GM23338 (cell line): ENCODE measurements around the gene DPH6. TPM values are rescaled to one million over a fixed set of nuclear protein-coding genes. Genes with fewer than 3 reads are reported as not detected.

Experiments used
- ATAC-seq: fragments of 200-7000 bp; cut with Tn5 transposase; 3 replicates; pipeline ENCODE4 v1.9.1; 2020
- DNase-seq: peaks from one replicate; pipeline ENCODE4 v3.0.0-alpha.2; 2015; ENCODE audit warnings: low spot score
- H2AFZ ChIP-seq: fragments of 200-600 bp; sonication (generic); 2 replicates; pipeline ENCODE4 v1.8.0; 2016; ENCODE audit warnings: antibody characterized with exemption, mild to moderate bottlenecking, moderate library complexity
- H3F3A ChIP-seq: fragments of 200-600 bp; sonication (generic); replicated peaks from 2 replicates; pipeline ENCODE4 v1.8.0; 2017; ENCODE audit warnings: antibody characterized with exemption, mixed run types, low read depth
- H3K27ac ChIP-seq: fragments of 200-600 bp; sonication (generic); 2 replicates; pipeline ENCODE4 v1.6.1; 2016; ENCODE audit warnings: low read depth
- H3K27me3 ChIP-seq: fragments of 200-600 bp; sonication (generic); 2 replicates; pipeline ENCODE4 v1.8.0; 2016; ENCODE audit warnings: mild to moderate bottlenecking, mixed run types, moderate library complexity; ENCODE audit not compliant: insufficient read depth
- H3K36me3 ChIP-seq: fragments of 200-600 bp; sonication (generic); 2 replicates; pipeline ENCODE4 v1.8.0; 2016; ENCODE audit warnings: mild to moderate bottlenecking; ENCODE audit not compliant: insufficient read depth
- H3K4me1 ChIP-seq: fragments of 200-600 bp; sonication (generic); 2 replicates; pipeline ENCODE4 v1.8.0; 2016; ENCODE audit warnings: mild to moderate bottlenecking, moderate library complexity; ENCODE audit not compliant: insufficient read depth
- H3K4me2 ChIP-seq: fragments of 200-600 bp; sonication (generic); 2 replicates; pipeline ENCODE4 v1.7.1; 2017; ENCODE audit warnings: mixed run types
- H3K4me3 ChIP-seq: fragments of 200-600 bp; sonication (generic); 2 replicates; pipeline ENCODE4 v1.6.1; 2016; ENCODE audit warnings: mixed run types
- H3K79me2 ChIP-seq: fragments of 200-600 bp; sonication (generic); replicated peaks from 2 replicates; pipeline ENCODE4 v1.8.0; 2017; ENCODE audit warnings: mild to moderate bottlenecking; ENCODE audit not compliant: insufficient read depth
- H3K9me2 ChIP-seq: fragments of 200-600 bp; sonication (generic); 2 replicates; pipeline ENCODE4 v1.8.0; 2017; ENCODE audit not compliant: insufficient read depth
- H4K20me1 ChIP-seq: fragments of 200-600 bp; sonication (generic); replicated peaks from 2 replicates; pipeline ENCODE4 v1.8.0; 2017; ENCODE audit warnings: mild to moderate bottlenecking; ENCODE audit not compliant: insufficient read depth
- H3K27ac Mint-ChIP-seq: 2 replicates; pipeline ENCODE4 v1.8.0; 2020; ENCODE audit warnings: inconsistent platforms, mild to moderate bottlenecking, moderate library complexity, mixed read lengths
- H3K27me3 Mint-ChIP-seq: 3 replicates; pipeline ENCODE4 v1.8.0; 2022; ENCODE audit warnings: low read depth, mild to moderate bottlenecking, moderate library complexity, mixed read lengths, inconsistent platforms; ENCODE audit not compliant: insufficient read depth, poor library complexity
- H3K36me3 Mint-ChIP-seq: 3 replicates; pipeline ENCODE4 v1.8.0; 2021; ENCODE audit warnings: low read depth, mild to moderate bottlenecking, inconsistent platforms, moderate library complexity, mixed read lengths
- H3K4me1 Mint-ChIP-seq: 3 replicates; pipeline ENCODE4 v1.8.0; 2020; ENCODE audit warnings: mild to moderate bottlenecking, inconsistent platforms, mixed read lengths
- H3K4me3 Mint-ChIP-seq: 3 replicates; pipeline ENCODE4 v1.8.0; 2021; ENCODE audit warnings: moderate library complexity, mild to moderate bottlenecking, inconsistent platforms, mixed read lengths
- H3K9me3 Mint-ChIP-seq: 3 replicates; pipeline ENCODE4 v1.8.0; 2020; ENCODE audit warnings: moderate library complexity, mild to moderate bottlenecking, inconsistent platforms, mixed read lengths
- CREB1 ChIP-seq: fragments of 250-450 bp; sonication (Bioruptor Pico); IDR thresholded peaks from 2 replicates; pipeline ENCODE4 v1.5.0; 2020; ENCODE audit warnings: low read depth, mild to moderate bottlenecking, moderate library complexity
- CTCF ChIP-seq, 2 experiments: fragments of 200-600 bp in 1 of 2; sonication (generic) in 1 of 2; conservative IDR thresholded peaks; 2 replicates each; pipeline versions ENCODE4 v1.5.1 to v1.6.1; 2016 to 2017; ENCODE audit warnings: antibody characterized with exemption in 2 of 2, low read depth in 2 of 2, mild to moderate bottlenecking in 2 of 2, moderate library complexity in 1 of 2
- EZH2 ChIP-seq: fragments of 200-600 bp; sonication (generic); IDR thresholded peaks from one replicate; pipeline ENCODE4 v1.8.0; 2017; ENCODE audit warnings: antibody characterized with exemption, mild to moderate bottlenecking, low read depth; ENCODE audit not compliant: unreplicated experiment
- EZH2phosphoT487 ChIP-seq: fragments of 200-600 bp; sonication (generic); IDR thresholded peaks from one replicate; pipeline ENCODE4 v1.8.1; 2018; ENCODE audit warnings: antibody characterized with exemption; ENCODE audit not compliant: unreplicated experiment
- JUNB ChIP-seq: IDR thresholded peaks from one replicate; pipeline ENCODE4 v1.6.1; 2016; ENCODE audit warnings: antibody characterized with exemption; ENCODE audit not compliant: unreplicated experiment
- NANOG ChIP-seq: IDR thresholded peaks from 2 replicates; pipeline ENCODE4 v1.6.1; 2016; ENCODE audit warnings: antibody characterized with exemption, borderline replicate concordance
- POLR2AphosphoS5 ChIP-seq: IDR thresholded peaks from 2 replicates; pipeline ENCODE4 v1.6.1; 2016; ENCODE audit warnings: antibody characterized with exemption, low read depth
- REST ChIP-seq: IDR thresholded peaks from one replicate; pipeline ENCODE4 v1.6.1; 2018; ENCODE audit warnings: antibody characterized with exemption; ENCODE audit not compliant: unreplicated experiment
- STAT1 ChIP-seq: IDR thresholded peaks from one replicate; pipeline ENCODE4 v1.6.1; 2016; ENCODE audit warnings: antibody characterized with exemption; ENCODE audit not compliant: unreplicated experiment
- ZNF114 ChIP-seq: fragments of 250-450 bp; sonication (Bioruptor Pico); IDR thresholded peaks from 2 replicates; pipeline ENCODE4 v1.5.0; 2020; ENCODE audit warnings: mild to moderate bottlenecking, moderate library complexity
- ZNF331 ChIP-seq: fragments of 250-450 bp; sonication (Bioruptor Pico); IDR thresholded peaks from 2 replicates; pipeline ENCODE4 v1.5.0; 2020; ENCODE audit warnings: low read depth, mild to moderate bottlenecking, moderate library complexity
- polyA plus RNA-seq: library from polyadenylated mRNA; unstranded; fragments of >200 nt; fragmentation: Nextera tagmentation; extraction: Ambion mirVana; gene quantifications from 2 replicates; pipeline ENCODE4 v1.2.1, GENCODE V29; 2016
- total RNA-seq: library from RNA; depleted of rRNA; stranded (reverse); fragments of >200 nt; shearing (Covaris generic); gene quantifications from 2 replicates; pipeline ENCODE4 v1.2.3, GENCODE V29; 2014
- TF ChIP-seq, protein P1 (sequence below): IDR thresholded peaks from 2 replicates; pipeline ENCODE4 v1.6.1; 2016; ENCODE audit warnings: antibody characterized with exemption
- TF ChIP-seq, protein P2 (sequence below): fragments of 250-450 bp; sonication (Bioruptor Pico); IDR thresholded peaks from 2 replicates; pipeline ENCODE4 v1.5.0; 2020; ENCODE audit warnings: mild to moderate bottlenecking, moderate library complexity

Gene DPH6
- total and polyA plus RNA-seq, 2 experiments from 2014 or later: 37.9 to 46.9 TPM

DNA sequence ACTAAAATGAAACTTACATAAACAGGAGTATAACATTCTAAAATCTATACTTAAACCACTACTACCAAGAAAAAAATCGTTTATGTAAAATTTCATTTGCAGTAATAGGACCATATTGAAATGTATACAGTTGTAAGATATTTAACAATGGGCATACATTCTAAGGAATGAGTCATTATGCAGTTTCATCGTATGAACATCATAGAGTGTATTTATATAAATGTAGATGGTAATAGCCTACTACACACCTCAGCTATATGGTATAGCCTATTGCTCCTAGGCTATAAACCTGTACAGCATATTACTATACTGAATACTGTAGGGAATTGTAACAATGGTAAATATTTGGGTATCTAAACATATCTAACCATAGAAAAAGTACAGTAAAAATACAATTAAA lies 79.5 kb downstream of the DPH6 start:
- DNase-seq: no peak
- H3K9me2 ChIP-seq: no peaks in the 10 kb centered on the region
- H4K20me1 ChIP-seq: no peaks in the 10 kb centered on the region
- no peaks in the 10 kb centered on the region for H3K36me3 ChIP-seq
- H3K4me2 ChIP-seq: no peak overlapping the region
- H3K27me3 ChIP-seq: no peaks in the 10 kb centered on the region
- Mint-ChIP-seq H3K4me1 (peaks cover 3% of the 10 kb centered on the region; the same call in 2 of the 3 replicates), H3K9me3 (no peaks in the 10 kb centered on the region), H3K36me3 (no peaks in the 10 kb centered on the region), H3K4me3 (no peak overlapping the region), H3K27ac (no peak overlapping the region), H3K27me3 (no peaks in the 10 kb centered on the region)
- no peak for ATAC-seq
- H3K4me3 ChIP-seq: no peak overlapping the region
- TF ChIP-seq EZH2 (no peak), CTCF (conservative IDR thresholded peaks at IDR 0.05; ENCODE audit: low read depth in 2 of 2) (no peak), EZH2phosphoT487 (no peak), STAT1 (no peak), REST (no peak), CREB1 (CRISPR knock-in tag) (no peak), JUNB (no peak), ZNF331 (CRISPR knock-in tag) (no peak), NANOG (no peak), ZNF114 (CRISPR knock-in tag) (no peak), POLR2AphosphoS5 (no peak)
- TF ChIP-seq, protein P1, sequence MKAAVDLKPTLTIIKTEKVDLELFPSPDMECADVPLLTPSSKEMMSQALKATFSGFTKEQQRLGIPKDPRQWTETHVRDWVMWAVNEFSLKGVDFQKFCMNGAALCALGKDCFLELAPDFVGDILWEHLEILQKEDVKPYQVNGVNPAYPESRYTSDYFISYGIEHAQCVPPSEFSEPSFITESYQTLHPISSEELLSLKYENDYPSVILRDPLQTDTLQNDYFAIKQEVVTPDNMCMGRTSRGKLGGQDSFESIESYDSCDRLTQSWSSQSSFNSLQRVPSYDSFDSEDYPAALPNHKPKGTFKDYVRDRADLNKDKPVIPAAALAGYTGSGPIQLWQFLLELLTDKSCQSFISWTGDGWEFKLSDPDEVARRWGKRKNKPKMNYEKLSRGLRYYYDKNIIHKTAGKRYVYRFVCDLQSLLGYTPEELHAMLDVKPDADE: no peak
- TF ChIP-seq, protein P2, sequence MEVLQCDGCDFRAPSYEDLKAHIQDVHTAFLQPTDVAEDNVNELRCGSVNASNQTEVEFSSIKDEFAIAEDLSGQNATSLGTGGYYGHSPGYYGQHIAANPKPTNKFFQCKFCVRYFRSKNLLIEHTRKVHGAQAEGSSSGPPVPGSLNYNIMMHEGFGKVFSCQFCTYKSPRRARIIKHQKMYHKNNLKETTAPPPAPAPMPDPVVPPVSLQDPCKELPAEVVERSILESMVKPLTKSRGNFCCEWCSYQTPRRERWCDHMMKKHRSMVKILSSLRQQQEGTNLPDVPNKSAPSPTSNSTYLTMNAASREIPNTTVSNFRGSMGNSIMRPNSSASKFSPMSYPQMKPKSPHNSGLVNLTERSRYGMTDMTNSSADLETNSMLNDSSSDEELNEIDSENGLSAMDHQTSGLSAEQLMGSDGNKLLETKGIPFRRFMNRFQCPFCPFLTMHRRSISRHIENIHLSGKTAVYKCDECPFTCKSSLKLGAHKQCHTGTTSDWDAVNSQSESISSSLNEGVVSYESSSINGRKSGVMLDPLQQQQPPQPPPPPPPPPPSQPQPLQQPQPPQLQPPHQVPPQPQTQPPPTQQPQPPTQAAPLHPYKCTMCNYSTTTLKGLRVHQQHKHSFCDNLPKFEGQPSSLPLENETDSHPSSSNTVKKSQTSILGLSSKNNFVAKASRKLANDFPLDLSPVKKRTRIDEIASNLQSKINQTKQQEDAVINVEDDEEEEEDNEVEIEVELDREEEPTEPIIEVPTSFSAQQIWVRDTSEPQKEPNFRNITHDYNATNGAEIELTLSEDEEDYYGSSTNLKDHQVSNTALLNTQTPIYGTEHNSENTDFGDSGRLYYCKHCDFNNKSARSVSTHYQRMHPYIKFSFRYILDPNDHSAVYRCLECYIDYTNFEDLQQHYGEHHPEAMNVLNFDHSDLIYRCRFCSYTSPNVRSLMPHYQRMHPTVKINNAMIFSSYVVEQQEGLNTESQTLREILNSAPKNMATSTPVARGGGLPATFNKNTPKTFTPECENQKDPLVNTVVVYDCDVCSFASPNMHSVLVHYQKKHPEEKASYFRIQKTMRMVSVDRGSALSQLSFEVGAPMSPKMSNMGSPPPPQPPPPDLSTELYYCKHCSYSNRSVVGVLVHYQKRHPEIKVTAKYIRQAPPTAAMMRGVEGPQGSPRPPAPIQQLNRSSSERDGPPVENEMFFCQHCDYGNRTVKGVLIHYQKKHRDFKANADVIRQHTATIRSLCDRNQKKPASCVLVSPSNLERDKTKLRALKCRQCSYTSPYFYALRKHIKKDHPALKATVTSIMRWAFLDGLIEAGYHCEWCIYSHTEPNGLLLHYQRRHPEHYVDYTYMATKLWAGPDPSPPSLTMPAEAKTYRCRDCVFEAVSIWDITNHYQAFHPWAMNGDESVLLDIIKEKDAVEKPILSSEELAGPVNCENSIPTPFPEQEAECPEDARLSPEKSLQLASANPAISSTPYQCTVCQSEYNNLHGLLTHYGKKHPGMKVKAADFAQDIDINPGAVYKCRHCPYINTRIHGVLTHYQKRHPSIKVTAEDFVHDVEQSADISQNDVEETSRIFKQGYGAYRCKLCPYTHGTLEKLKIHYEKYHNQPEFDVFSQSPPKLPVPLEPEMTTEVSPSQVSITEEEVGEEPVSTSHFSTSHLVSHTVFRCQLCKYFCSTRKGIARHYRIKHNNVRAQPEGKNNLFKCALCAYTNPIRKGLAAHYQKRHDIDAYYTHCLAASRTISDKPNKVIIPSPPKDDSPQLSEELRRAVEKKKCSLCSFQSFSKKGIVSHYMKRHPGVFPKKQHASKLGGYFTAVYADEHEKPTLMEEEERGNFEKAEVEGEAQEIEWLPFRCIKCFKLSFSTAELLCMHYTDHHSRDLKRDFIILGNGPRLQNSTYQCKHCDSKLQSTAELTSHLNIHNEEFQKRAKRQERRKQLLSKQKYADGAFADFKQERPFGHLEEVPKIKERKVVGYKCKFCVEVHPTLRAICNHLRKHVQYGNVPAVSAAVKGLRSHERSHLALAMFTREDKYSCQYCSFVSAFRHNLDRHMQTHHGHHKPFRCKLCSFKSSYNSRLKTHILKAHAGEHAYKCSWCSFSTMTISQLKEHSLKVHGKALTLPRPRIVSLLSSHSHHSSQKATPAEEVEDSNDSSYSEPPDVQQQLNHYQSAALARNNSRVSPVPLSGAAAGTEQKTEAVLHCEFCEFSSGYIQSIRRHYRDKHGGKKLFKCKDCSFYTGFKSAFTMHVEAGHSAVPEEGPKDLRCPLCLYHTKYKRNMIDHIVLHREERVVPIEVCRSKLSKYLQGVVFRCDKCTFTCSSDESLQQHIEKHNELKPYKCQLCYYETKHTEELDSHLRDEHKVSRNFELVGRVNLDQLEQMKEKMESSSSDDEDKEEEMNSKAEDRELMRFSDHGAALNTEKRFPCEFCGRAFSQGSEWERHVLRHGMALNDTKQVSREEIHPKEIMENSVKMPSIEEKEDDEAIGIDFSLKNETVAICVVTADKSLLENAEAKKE (CRISPR knock-in tag): no peak
- H2AFZ ChIP-seq: no peak overlapping the region
- no peaks in the 10 kb centered on the region for H3F3A ChIP-seq
- no peaks in the 10 kb centered on the region for H3K79me2 ChIP-seq
- no peak overlapping the region for H3K27ac ChIP-seq
- H3K4me1 ChIP-seq: no peaks in the 10 kb centered on the region
